Neuronal stem cell (in vitro differentiated cells): Measurements from ENCODE around the gene OS9.
"Not testable (repeated sequence)": the region's sequence is repeated elsewhere in the genome, so short reads cannot be mapped to it uniquely, and the experiment has no call there.

Source experiments
- DNase-seq: peaks from one replicate; pipeline ENCODE4 v3.0.0-alpha.2; 2013; ENCODE audit warnings: low spot score
- H2AFZ ChIP-seq: one replicate; pipeline ENCODE4 v1.6.1; 2013; ENCODE audit warnings: mild to moderate bottlenecking, low read length, inconsistent platforms
- H2AK5ac ChIP-seq: 2 replicates; pipeline ENCODE4 v1.6.1; 2013; ENCODE audit warnings: low read depth, mild to moderate bottlenecking, inconsistent platforms, low read length, moderate library complexity, mixed read lengths
- H2BK120ac ChIP-seq: 2 replicates; pipeline ENCODE4 v1.6.1; 2013; ENCODE audit warnings: low read depth, mild to moderate bottlenecking, inconsistent platforms, low read length, moderate library complexity, mixed read lengths
- H2BK12ac ChIP-seq: one replicate; pipeline ENCODE4 v1.6.1; 2013; ENCODE audit warnings: low read length, inconsistent platforms
- H2BK15ac ChIP-seq: 2 replicates; pipeline ENCODE4 v1.6.1; 2013; ENCODE audit warnings: mild to moderate bottlenecking, low read length, inconsistent platforms, mixed read lengths
- H2BK5ac ChIP-seq: one replicate; pipeline ENCODE4 v1.6.1; 2013; ENCODE audit warnings: inconsistent platforms, mild to moderate bottlenecking, low read length, moderate library complexity
- H3K14ac ChIP-seq: one replicate; pipeline ENCODE4 v1.6.1; 2013; ENCODE audit warnings: low read length, inconsistent platforms
- H3K18ac ChIP-seq: 2 replicates; pipeline ENCODE4 v1.6.1; 2013; ENCODE audit warnings: low read length, inconsistent platforms
- H3K23ac ChIP-seq: 2 replicates; pipeline ENCODE4 v1.6.1; 2013; ENCODE audit warnings: low read depth, mild to moderate bottlenecking, mixed read lengths, low read length, inconsistent platforms; ENCODE audit not compliant: poor library complexity
- H3K27ac ChIP-seq: replicated peaks from 3 replicates; pipeline ENCODE4 v1.5.1; 2013; ENCODE audit warnings: low read length, inconsistent platforms
- H3K27me3 ChIP-seq, 3 experiments: 2 replicates each; pipeline ENCODE4 v1.6.1; 2013; ENCODE audit warnings: low read length in 3 of 3, mild to moderate bottlenecking in 2 of 3, inconsistent platforms in 1 of 3, low read depth in 1 of 3, mixed read lengths in 1 of 3, moderate library complexity in 1 of 3; ENCODE audit not compliant: control insufficient read depth in 3 of 3, insufficient read depth in 3 of 3
- H3K36me3 ChIP-seq, 2 donors: replicated peaks in 1 of 2; 2 replicates each; pipeline ENCODE4 v1.6.1; 2013; ENCODE audit warnings: low read length in 2 of 2; ENCODE audit not compliant: control insufficient read depth in 2 of 2, insufficient read depth in 2 of 2
- H3K4ac ChIP-seq: 2 replicates; pipeline ENCODE4 v1.6.1; 2013; ENCODE audit warnings: inconsistent platforms, mild to moderate bottlenecking, low read length, moderate library complexity
- H3K4me1 ChIP-seq, 2 donors: 1 replicate in 1 of 2; 2 replicates in 1 of 2; pipeline ENCODE4 v1.6.1; 2013; ENCODE audit warnings: low read length in 2 of 2, low read depth in 1 of 2; ENCODE audit not compliant: control insufficient read depth in 2 of 2, insufficient read depth in 1 of 2
- H3K4me2 ChIP-seq: one replicate; pipeline ENCODE4 v1.6.1; 2013; ENCODE audit warnings: mild to moderate bottlenecking, low read length, inconsistent platforms; ENCODE audit not compliant: insufficient read depth, poor library complexity, severe bottlenecking
- H3K4me3 ChIP-seq, 2 donors: 2 replicates each; pipeline ENCODE4 v1.5.1; 2013; ENCODE audit warnings: low read length in 2 of 2, mild to moderate bottlenecking in 2 of 2, inconsistent platforms in 1 of 2, moderate library complexity in 1 of 2
- H3K79me1 ChIP-seq: one replicate; pipeline ENCODE4 v1.6.1; 2013; ENCODE audit warnings: low read depth, mild to moderate bottlenecking, inconsistent platforms, low read length, moderate library complexity
- H3K9ac ChIP-seq: one replicate; pipeline ENCODE4 v1.6.1; 2013; ENCODE audit warnings: mild to moderate bottlenecking, low read depth, low read length, inconsistent platforms; ENCODE audit not compliant: poor library complexity
- H3K9me3 ChIP-seq, 2 donors: replicated peaks in 1 of 2; 2 replicates each; pipeline versions ENCODE3 to v1.6.1; 2013; ENCODE audit warnings: low read length in 2 of 2, mild to moderate bottlenecking in 2 of 2, inconsistent platforms in 1 of 2, low read depth in 1 of 2, mixed read lengths in 1 of 2, moderate library complexity in 1 of 2; ENCODE audit not compliant: control insufficient read depth in 2 of 2, insufficient read depth in 1 of 2
- H4K8ac ChIP-seq: one replicate; pipeline ENCODE4 v1.6.1; 2013; ENCODE audit warnings: low read depth, mild to moderate bottlenecking, inconsistent platforms, low read length, moderate library complexity
- H4K91ac ChIP-seq: one replicate; pipeline ENCODE4 v1.6.1; 2013; ENCODE audit warnings: low read length, low read depth, mild to moderate bottlenecking, inconsistent platforms; ENCODE audit not compliant: poor library complexity
- WGBS, 2 donors: extraction: QIAGEN DNeasy Blood & Tissue Kit; methylation state at CpG; one replicate each; pipeline ENCODE4 v1.1.7; 2013; ENCODE audit warnings: missing lambda C conversion rate in 2 of 2, mixed read lengths in 1 of 2; ENCODE audit not compliant: insufficient read length in 2 of 2, insufficient replicate concordance in 1 of 2; ENCODE audit errors: extremely low coverage in 2 of 2; 5-methylcytosine and 5-hydroxymethylcytosine counted together

Gene OS9

GRCh38 chr12:57661376-57661775, 32.6 kb upstream of the OS9 start:
- Histone ChIP-seq H4K91ac (no peak overlapping the region), H3K23ac (no peak overlapping the region), H3K27ac (no peak overlapping the region), H3K4me2 (no peak overlapping the region), H4K8ac (no peak overlapping the region), H2AK5ac (no peak overlapping the region), H3K36me3 (no peaks in the 10 kb centered on the region), H3K4ac (no peak overlapping the region), H3K18ac (no peak overlapping the region), H2BK5ac (no peak overlapping the region), H2AFZ (no peak overlapping the region), H2BK15ac (no peak overlapping the region), H3K9ac (no peak overlapping the region), H3K79me1 (no peaks in the 10 kb centered on the region), H3K14ac (no peak overlapping the region), H3K27me3 (peaks cover 0 to 3% (median 0%) of the 10 kb centered on the region in 3 experiments), H3K4me1 (no peaks in the 10 kb centered on the region), H3K4me3 (no peak overlapping the region), H2BK12ac (no peak overlapping the region), H3K9me3 (peaks cover 2 to 13% of the 10 kb centered on the region in 2 donors), H2BK120ac (no peak overlapping the region)
- WGBS, 2 donors, result no CpG with 5 or more reads among the region's 4 CpGs
- DNase-seq, result no peak

- H3K9ac ChIP-seq, H2AFZ ChIP-seq, H4K8ac ChIP-seq, H3K23ac ChIP-seq, H3K14ac ChIP-seq, H3K4me3 ChIP-seq, H3K27me3 ChIP-seq, H3K4me1 ChIP-seq, H3K4me2 ChIP-seq, DNase-seq, H4K91ac ChIP-seq, H2BK12ac ChIP-seq, H3K18ac ChIP-seq, H3K4ac ChIP-seq, H3K36me3 ChIP-seq, H2BK15ac ChIP-seq, H3K79me1 ChIP-seq, H3K27ac ChIP-seq, H2BK5ac ChIP-seq, H2AK5ac ChIP-seq, H2BK120ac ChIP-seq: not testable (repeated sequence)
- no CpG with 5 or more reads among the region's 34 CpGs for WGBS, 2 donors
- H3K9me3 ChIP-seq, result peaks cover 2 to 13% of the 10 kb centered on the region in 2 donors
These were observed 28.7 kb upstream of the OS9 start for GRCh38 chr12:57665066-57665820.

- H3K4me3 ChIP-seq, result no peak overlapping the region
- no peak overlapping the region for H2AK5ac ChIP-seq
- DNase-seq, result no peak
- no peak overlapping the region for H3K9ac ChIP-seq
- H3K9me3 ChIP-seq, result peaks cover 2 to 10% of the 10 kb centered on the region in 2 donors
- H4K91ac ChIP-seq, result no peak overlapping the region
- no CpG with 5 or more reads among the region's 5 CpGs for WGBS, 2 donors
- no peaks in the 10 kb centered on the region for H3K4me1 ChIP-seq
- H2AFZ ChIP-seq, result no peak overlapping the region
- no peak overlapping the region for H3K18ac ChIP-seq
- H3K23ac ChIP-seq, result no peak overlapping the region
- no peak overlapping the region for H2BK5ac ChIP-seq
- no peak overlapping the region for H3K4me2 ChIP-seq
- H3K4ac ChIP-seq, result no peak overlapping the region
- no peaks in the 10 kb centered on the region for H3K79me1 ChIP-seq
- no peak overlapping the region for H4K8ac ChIP-seq
- H2BK120ac ChIP-seq, result no peak overlapping the region
- no peak overlapping the region for H3K27ac ChIP-seq
- H2BK12ac ChIP-seq, result no peak overlapping the region
- no peaks in the 10 kb centered on the region for H3K27me3 ChIP-seq
- H2BK15ac ChIP-seq, result no peak overlapping the region
- H3K36me3 ChIP-seq, result no peaks in the 10 kb centered on the region
- H3K14ac ChIP-seq, result no peak overlapping the region
These were observed 27.0 kb upstream of the OS9 start for GRCh38 chr12:57666897-57667296.

- not testable (repeated sequence) for H2BK5ac ChIP-seq, H3K4me1 ChIP-seq, H3K4ac ChIP-seq, H2BK120ac ChIP-seq, H3K4me2 ChIP-seq, H3K14ac ChIP-seq, DNase-seq, H3K36me3 ChIP-seq, H4K91ac ChIP-seq, H3K27me3 ChIP-seq, H4K8ac ChIP-seq, H3K23ac ChIP-seq, H2AK5ac ChIP-seq, H3K18ac ChIP-seq, H3K9me3 ChIP-seq, H3K27ac ChIP-seq, H3K4me3 ChIP-seq, H2AFZ ChIP-seq, H3K9ac ChIP-seq, H3K79me1 ChIP-seq, H2BK15ac ChIP-seq, H2BK12ac ChIP-seq
- WGBS, 2 donors, result no CpG with 5 or more reads among the region's 10 CpGs
These were observed 24.2 kb upstream of the OS9 start for GRCh38 chr12:57669691-57670090.
